GM10248 (cell line): ENCODE results near the gene HSPG2.

Source experiments
- CTCF ChIA-PET: fragments of 300-600 bp; sonication (Branson Sonifier 250); formaldehyde crosslinking; extraction: SDS; loops from one replicate; lab custom pipeline; 2021; ENCODE audit warnings: antibody characterized with exemption; lab: Yijun Ruan, JAX
- POLR2A ChIA-PET: fragments of 350-650 bp; sonication (Branson Sonifier 250); formaldehyde crosslinking; extraction: SDS; loops from one replicate; lab custom pipeline; 2020; ENCODE audit warnings: antibody characterized with exemption; lab: Yijun Ruan, JAX
- DNase-seq: peaks from one replicate; pipeline ENCODE4 v3.0.0; 2012; ENCODE audit errors: extremely low spot score
- CTCF ChIP-seq: IDR thresholded peaks from 2 replicates; pipeline ENCODE4 v1.5.1; 2012; ENCODE audit warnings: mild to moderate bottlenecking, low read depth; ENCODE audit errors: extremely low read depth, missing control alignments, control extremely low read depth

HSPG2 gene

DNA sequence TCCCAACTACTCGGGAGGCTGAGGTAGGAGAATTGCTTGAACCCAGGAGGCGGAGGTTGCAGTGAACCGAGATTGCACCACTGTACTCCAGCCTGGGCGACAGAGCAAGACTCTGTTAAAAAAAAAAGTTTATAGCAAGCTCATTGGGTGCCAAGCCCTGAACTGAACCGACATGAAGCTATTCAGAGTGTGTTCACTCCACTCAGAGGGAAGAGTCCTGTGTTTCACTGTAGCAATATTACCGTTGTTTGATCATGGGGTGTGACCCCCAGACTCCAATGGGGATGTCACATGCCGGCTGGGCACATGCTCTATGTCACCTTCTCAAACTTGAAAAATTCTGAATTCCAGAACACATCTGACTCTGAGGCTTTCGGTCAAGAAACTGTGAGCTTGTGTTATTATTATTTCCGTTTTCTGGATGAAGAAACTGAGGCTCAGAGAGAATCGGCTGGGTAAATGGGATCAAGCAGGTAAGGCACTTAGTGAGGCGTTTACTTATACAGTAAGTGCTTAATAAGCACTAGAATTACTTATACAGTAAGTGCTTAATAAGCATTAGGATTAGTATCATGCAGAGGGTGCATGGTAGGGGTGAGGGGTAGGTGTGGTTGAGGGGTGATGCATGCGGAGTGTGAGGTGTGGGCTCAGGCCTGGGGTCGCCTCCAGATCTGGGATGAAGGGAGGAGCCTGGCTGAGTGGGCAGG, 36.2 kb downstream of the HSPG2 start:
- no peak for TF ChIP-seq CTCF
- POLR2A ChIA-PET: no interaction called here

GRCh38 chr1:21899987-21900386, 37.1 kb downstream of the HSPG2 start:
- DNase-seq: no peak
- ChIA-PET CTCF (interaction anchor here (0.9 to 1.4 kb wide), 2 partner anchors 12 to 18 kb away, joined by 3 to 4 read pairs; no protein-coding TSS in a partner anchor), POLR2A (interaction anchor here (0.6 kb wide), 1 partner anchor 35 kb away, joined by 3 read pairs; no protein-coding TSS in a partner anchor)
- no peak for TF ChIP-seq CTCF

More for the DNA sequence above, 36.2 kb downstream of the HSPG2 start:
- CTCF ChIA-PET: interaction anchor here (1.4 kb wide), 1 partner anchor 17 kb away, joined by 4 read pairs; no protein-coding TSS in a partner anchor
- no peak for DNase-seq

DNA sequence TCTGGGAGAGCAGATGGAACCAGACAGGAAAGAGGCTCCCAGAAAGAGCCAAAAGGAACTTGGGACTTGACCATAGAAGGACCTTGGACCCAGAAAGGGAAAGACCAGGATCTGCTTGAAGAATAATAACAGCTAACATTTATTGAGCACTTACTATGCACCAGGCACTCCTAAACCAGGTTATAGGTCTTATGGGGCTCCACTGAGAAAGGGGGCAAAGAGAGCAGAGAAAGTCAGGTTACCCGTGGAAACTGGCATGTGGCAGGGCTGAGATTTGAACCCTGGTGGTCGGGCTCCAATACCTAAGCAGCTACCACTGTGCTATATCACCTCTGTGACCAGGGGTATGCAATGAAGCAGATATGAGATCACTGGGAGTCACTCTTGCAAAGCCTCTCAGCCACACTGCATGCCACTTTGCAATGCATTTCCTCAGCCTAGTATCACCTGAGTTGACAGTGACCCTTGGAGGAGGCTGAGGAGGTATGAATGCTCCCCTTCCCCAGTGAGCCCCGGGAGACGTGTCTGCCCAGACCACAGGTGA, 37.8 kb downstream of the HSPG2 start:
- no peak for TF ChIP-seq CTCF

GRCh38 chr1:21898326-21899200, 38.5 kb downstream of the HSPG2 start:
- ChIA-PET CTCF (no interaction called here), POLR2A (no interaction called here)
- TF ChIP-seq CTCF: no peak
- DNase-seq: no peak

More for the DNA sequence above, 37.8 kb downstream of the HSPG2 start:
- CTCF ChIA-PET: interaction anchor here (0.9 to 1.4 kb wide), 2 partner anchors 13 to 18 kb away, joined by 3 to 4 read pairs; no protein-coding TSS in a partner anchor
- no peak for DNase-seq
- POLR2A ChIA-PET: interaction anchor here (0.6 kb wide), 1 partner anchor 36 kb away, joined by 3 read pairs; no protein-coding TSS in a partner anchor

GRCh38 chr1:21897844-21898243, 39.3 kb downstream of the HSPG2 start:
- DNase-seq: no peak
- ChIA-PET CTCF (no interaction called here), POLR2A (no interaction called here)
- TF ChIP-seq CTCF: no peak

- no peak for TF ChIP-seq CTCF
- POLR2A ChIA-PET: no interaction called here
- DNase-seq: no peak
- CTCF ChIA-PET: no interaction called here
These were observed 40.2 kb downstream of the HSPG2 start for GRCh38 chr1:21896652-21897532.
